IPS-18a (cell line): ENCODE data around the gene HPX.

Source experiments
- H3K27ac ChIP-seq: one replicate; pipeline ENCODE4 v1.5.1; 2013; ENCODE audit warnings: low read length
- H3K27me3 ChIP-seq: one replicate; pipeline ENCODE4 v1.6.1; 2013; ENCODE audit warnings: mild to moderate bottlenecking, low read length; ENCODE audit not compliant: control insufficient read depth, insufficient read depth
- H3K36me3 ChIP-seq: one replicate; pipeline ENCODE4 v1.6.1; 2013; ENCODE audit warnings: low read depth, low read length; ENCODE audit not compliant: control insufficient read depth
- H3K4me1 ChIP-seq: one replicate; pipeline ENCODE4 v1.6.1; 2013; ENCODE audit warnings: low read depth, low read length; ENCODE audit not compliant: control insufficient read depth
- H3K4me3 ChIP-seq: one replicate; pipeline ENCODE4 v1.5.1; 2013; ENCODE audit warnings: low read length
- H3K9ac ChIP-seq: one replicate; pipeline ENCODE4 v1.6.1; 2013; ENCODE audit warnings: mild to moderate bottlenecking, low read length, moderate library complexity
- H3K9me3 ChIP-seq: one replicate; pipeline ENCODE4 v1.6.1; 2013; ENCODE audit warnings: low read depth, low read length; ENCODE audit not compliant: control insufficient read depth

Gene HPX

GRCh38 chr11:6440906-6441358, at the start of gene HPX:
Gene HPX, minus strand, starts transcription at chr11:6440987. Its CDS starts 24 bp downstream, at chr11:6440963.
- Histone ChIP-seq H3K36me3 (no peaks in the 10 kb centered on the region), H3K27ac (no peak within 1 kb of the TSS), H3K9ac (no peak within 1 kb of the TSS), H3K4me3 (no peak within 1 kb of the TSS), H3K9me3 (no peaks in the 10 kb centered on the region), H3K27me3 (no peaks in the 10 kb centered on the region), H3K4me1 (no peaks in the 10 kb centered on the region)

- Histone ChIP-seq H3K4me1 (no peaks in the 10 kb centered on the region), H3K9me3 (no peaks in the 10 kb centered on the region), H3K4me3 (no peak overlapping the region), H3K27me3 (no peaks in the 10 kb centered on the region), H3K36me3 (peaks cover 35% of the 10 kb centered on the region), H3K27ac (no peak overlapping the region), H3K9ac (no peak overlapping the region)
Observed at GRCh38 chr11:6489306-6489705, 48.5 kb upstream of the HPX start.

GRCh38 chr11:6488821-6489220, 48.0 kb upstream of the HPX start:
- H3K27ac ChIP-seq, result no peak overlapping the region
- H3K27me3 ChIP-seq, result no peaks in the 10 kb centered on the region
- no peak overlapping the region for H3K4me3 ChIP-seq
- no peaks in the 10 kb centered on the region for H3K9me3 ChIP-seq
- no peaks in the 10 kb centered on the region for H3K4me1 ChIP-seq
- H3K9ac ChIP-seq, result no peak overlapping the region
- peaks cover 37% of the 10 kb centered on the region for H3K36me3 ChIP-seq

GRCh38 chr11:6488342-6488741, 47.6 kb upstream of the HPX start:
- H3K36me3 ChIP-seq, result peaks cover 42% of the 10 kb centered on the region

GRCh38 chr11:6486938-6487337, 46.2 kb upstream of the HPX start:
- H3K36me3 ChIP-seq, result peaks cover 52% of the 10 kb centered on the region
- no peaks in the 10 kb centered on the region for H3K27me3 ChIP-seq
- no peaks in the 10 kb centered on the region for H3K9me3 ChIP-seq
- no peak overlapping the region for H3K9ac ChIP-seq
- H3K27ac ChIP-seq, result no peak overlapping the region
- H3K4me3 ChIP-seq, result no peak overlapping the region
- H3K4me1 ChIP-seq, result no peaks in the 10 kb centered on the region

More at GRCh38 chr11:6488342-6488741, 47.6 kb upstream of the HPX start:
- H3K27me3 ChIP-seq, result no peaks in the 10 kb centered on the region
- no peak overlapping the region for H3K27ac ChIP-seq
- H3K9ac ChIP-seq, result no peak overlapping the region
- H3K4me1 ChIP-seq, result no peaks in the 10 kb centered on the region
- H3K9me3 ChIP-seq, result no peaks in the 10 kb centered on the region
- no peak overlapping the region for H3K4me3 ChIP-seq

- no peaks in the 10 kb centered on the region for H3K27me3 ChIP-seq
- H3K27ac ChIP-seq, result no peak overlapping the region
- no peaks in the 10 kb centered on the region for H3K9me3 ChIP-seq
- H3K4me1 ChIP-seq, result no peaks in the 10 kb centered on the region
- H3K36me3 ChIP-seq, result peaks cover 52% of the 10 kb centered on the region
- no peak overlapping the region for H3K9ac ChIP-seq
- no peak overlapping the region for H3K4me3 ChIP-seq
Observed at GRCh38 chr11:6486256-6486655, 45.5 kb upstream of the HPX start.

GRCh38 chr11:6485661-6486060, 44.9 kb upstream of the HPX start:
- Histone ChIP-seq H3K36me3 (peaks cover 52% of the 10 kb centered on the region), H3K4me1 (no peaks in the 10 kb centered on the region), H3K9ac (no peak overlapping the region), H3K9me3 (no peaks in the 10 kb centered on the region), H3K27ac (no peak overlapping the region), H3K27me3 (no peaks in the 10 kb centered on the region), H3K4me3 (no peak overlapping the region)

GRCh38 chr11:6483015-6483414, 42.2 kb upstream of the HPX start:
- H3K36me3 ChIP-seq, result peaks cover 59% of the 10 kb centered on the region

GRCh38 chr11:6482441-6482840, 41.7 kb upstream of the HPX start:
- no peak overlapping the region for H3K27ac ChIP-seq
- H3K4me3 ChIP-seq, result peak overlapping the region; percentile 94
- H3K9ac ChIP-seq, result no peak overlapping the region
- no peaks in the 10 kb centered on the region for H3K9me3 ChIP-seq
- peaks cover 4% of the 10 kb centered on the region for H3K4me1 ChIP-seq
- peaks cover 61% of the 10 kb centered on the region for H3K36me3 ChIP-seq
- no peaks in the 10 kb centered on the region for H3K27me3 ChIP-seq

More at GRCh38 chr11:6483015-6483414, 42.2 kb upstream of the HPX start:
- Histone ChIP-seq H3K27me3 (no peaks in the 10 kb centered on the region), H3K4me3 (no peak overlapping the region), H3K27ac (no peak overlapping the region), H3K9me3 (no peaks in the 10 kb centered on the region), H3K4me1 (peaks cover 4% of the 10 kb centered on the region), H3K9ac (no peak overlapping the region)

GRCh38 chr11:6481924-6482275, 41.1 kb upstream of the HPX start:
- Histone ChIP-seq H3K9me3 (no peaks in the 10 kb centered on the region), H3K27me3 (no peaks in the 10 kb centered on the region), H3K9ac (peak overlapping the region; percentile 95), H3K4me1 (peaks cover 4% of the 10 kb centered on the region), H3K27ac (peak overlapping the region; percentile 66), H3K4me3 (peak overlapping the region; percentile 94), H3K36me3 (peaks cover 64% of the 10 kb centered on the region)

GRCh38 chr11:6481012-6481923, 40.5 kb upstream of the HPX start, which contains the start of the genes ARFIP2 and TIMM10B:
Gene ARFIP2, minus strand, starts transcription at chr11:6481331. Its CDS starts 910 bp downstream, at chr11:6480421.
Gene TIMM10B, plus strand, starts transcription at chr11:6481501. Its CDS starts 16 bp downstream, at chr11:6481517.
- peaks cover 62% of the 10 kb centered on the region for H3K36me3 ChIP-seq
- H3K4me1 ChIP-seq, result peaks cover 4% of the 10 kb centered on the region
- no peaks in the 10 kb centered on the region for H3K27me3 ChIP-seq
- H3K27ac ChIP-seq, result peak within 1 kb of the TSS; percentile 66
- peak within 1 kb of the TSS; percentile 95 for H3K9ac ChIP-seq
- peak within 1 kb of the TSS; percentile 94 for H3K4me3 ChIP-seq
- no peaks in the 10 kb centered on the region for H3K9me3 ChIP-seq
